Activated CD4-positive, alpha-beta T cell treated with anti-CD3 and anti-CD28 coated beads for 48 hours (primary cell): Measurements from ENCODE around the gene SFI1.
"Not testable (repeated sequence)": the region's sequence is repeated elsewhere in the genome, so short reads cannot be mapped to it uniquely, and the experiment has no call there.

Experiments used
- DNase-seq: peaks from one replicate; pipeline ENCODE4 v3.0.0-alpha.2; 2020

SFI1 gene

GRCh38 chr22:31496007-31496734 is at the start of gene SFI1:
SFI1 (plus strand) TSS chr22:31496536; CDS start chr22:31508285, 11,749 bp downstream.
- peak; percentile 97 for DNase-seq

GRCh38 chr22:31446767-31447166 is 49.6 kb upstream of the SFI1 start:
- DNase-seq = no peak

GRCh38 chr22:31447337-31447736 is 49.0 kb upstream of the SFI1 start:
- no peak for DNase-seq

GRCh38 chr22:31448382-31448781 is 48.0 kb upstream of the SFI1 start:
- DNase-seq = no peak

GRCh38 chr22:31449506-31449905 is 46.8 kb upstream of the SFI1 start:
- no peak for DNase-seq

- no peak for DNase-seq
These were observed 44.4 kb upstream of the SFI1 start for GRCh38 chr22:31451709-31452571.

- no peak for DNase-seq
These were observed 34.6 kb upstream of the SFI1 start for GRCh38 chr22:31461699-31462098.

- DNase-seq = no peak
These were observed 31.0 kb upstream of the SFI1 start for GRCh38 chr22:31465307-31465706.

GRCh38 chr22:31474743-31475142 is 21.6 kb upstream of the SFI1 start:
- no peak for DNase-seq

GRCh38 chr22:31475800-31476199 is 20.5 kb upstream of the SFI1 start:
- no peak for DNase-seq

- DNase-seq = no peak
These were observed 19.0 kb upstream of the SFI1 start for GRCh38 chr22:31477329-31477728.

GRCh38 chr22:31481129-31481528 is 15.2 kb upstream of the SFI1 start:
- no peak for DNase-seq

GRCh38 chr22:31482470-31482869 is 13.9 kb upstream of the SFI1 start:
- DNase-seq = not testable (repeated sequence)

GRCh38 chr22:31486369-31486768 is 10.0 kb upstream of the SFI1 start:
- DNase-seq = not testable (repeated sequence)

- DNase-seq = no peak
These were observed 9.4 kb upstream of the SFI1 start for GRCh38 chr22:31486951-31487350.

- no peak for DNase-seq
These were observed 7.9 kb upstream of the SFI1 start for GRCh38 chr22:31488346-31488883.

GRCh38 chr22:31488988-31489617 is 7.2 kb upstream of the SFI1 start:
- DNase-seq = peak; percentile 37

GRCh38 chr22:31489632-31490495 is 6.5 kb upstream of the SFI1 start, which contains the start of gene EIF4ENIF1:
EIF4ENIF1 (minus strand) TSS chr22:31489842; CDS start chr22:31488718, 1,124 bp downstream.
- DNase-seq = peak; percentile 86

- peak; percentile 64 for DNase-seq
These were observed 5.8 kb upstream of the SFI1 start for GRCh38 chr22:31490496-31490925.

GRCh38 chr22:31491218-31491962 is 4.9 kb upstream of the SFI1 start:
- no peak for DNase-seq

GRCh38 chr22:31492151-31492550 is 4.2 kb upstream of the SFI1 start:
- DNase-seq = no peak
